Measurements from ENCODE around the gene SCAI. TPM values are rescaled to one million over a fixed set of nuclear protein-coding genes. Genes with fewer than 3 reads are reported as not detected.
A peak's percentile ranks its signal among the peaks of the same experiment; 100 is the strongest.

The SCAI gene
- total and polyA plus RNA-seq, 9 of the 15 experiments (the other 6 are each of a cell fraction or from before 2014, with no cell fraction given): 0.70 to 12.4 (median 4.2) TPM

- TF ChIP-seq CREB5 (CRISPR knock-in tag; IDR thresholded peaks at IDR 0.05) (no peak), ZNF511 (CRISPR knock-in tag; IDR thresholded peaks at IDR 0.05) (no peak), ZNF316 (IDR thresholded peaks at IDR 0.05) (peak; percentile 81), RHOXF2B (CRISPR knock-in tag; conservative IDR thresholded peaks at IDR 0.05) (no peak), SPI1 (IDR thresholded peaks at IDR 0.05; ENCODE audit: borderline replicate concordance, low read depth, low read length) (no peak), TAF15 (IDR thresholded peaks at IDR 0.05; ENCODE audit: low read depth, low read length) (no peak), ZNF263 (CRISPR knock-in tag; IDR thresholded peaks at IDR 0.05; ENCODE audit: borderline replicate concordance) (no peak), ZNF57 (CRISPR knock-in tag; IDR thresholded peaks at IDR 0.05) (no peak), ZBTB9 (CRISPR knock-in tag; IDR thresholded peaks at IDR 0.05) (no peak), C11orf30 (IDR thresholded peaks at IDR 0.05; ENCODE audit: low read depth) (peak; percentile 56; the same call in 1 of the 2 replicates), E2F6 (IDR thresholded peaks at IDR 0.05; ENCODE audit: borderline replicate concordance in 1 of 2, extremely low read depth in 1 of 2, insufficient read depth in 1 of 2, insufficient read length in 1 of 2, low read depth in 1 of 2, low read length in 1 of 2, poor library complexity in 1 of 2, severe bottlenecking in 1 of 2) (no peak), CBX2 (IDR thresholded peaks at IDR 0.05; ENCODE audit: insufficient read depth, low read length, poor library complexity, severe bottlenecking) (no peak), HNRNPK (IDR thresholded peaks at IDR 0.05; ENCODE audit: low read depth, low read length, poor library complexity, severe bottlenecking) (no peak)
Observed at GRCh38 chr9:125106285-125106893, 36.9 kb downstream of the SCAI start (continued).

Data from K562 (cell line).